Heart left ventricle (tissue), 16 donors: ENCODE data around the gene MED12L. TPM values are rescaled to one million over a fixed set of nuclear protein-coding genes. Genes with fewer than 3 reads are reported as not detected.
"Not testable (repeated sequence)": the region's sequence is repeated elsewhere in the genome, so short reads cannot be mapped to it uniquely, and the experiment has no call there.

Experiments used
- ATAC-seq, 4 donors: fragments of 200-7000 bp; cut with Tn5 transposase; one replicate each; pipeline ENCODE4 v1.9.1; 2020 to 2022; ENCODE audit warnings: moderate library complexity in 4 of 4, mild to moderate bottlenecking in 3 of 4, moderate number of reproducible peaks in 1 of 4
- DNase-seq, 5 donors: peaks; one replicate each; pipeline ENCODE4 v3.0.0-alpha.2; 2020
- H3K27ac ChIP-seq, 12 donors: fragments of 200-600 bp; sonication (generic) in 4 of 12; one replicate each; pipeline versions ENCODE4 v1.5.0 to v1.8.0; 2016 to 2022; ENCODE audit warnings: mild to moderate bottlenecking in 2 of 12
- H3K27me3 ChIP-seq, 9 donors: fragments of 200-600 bp; sonication (generic) in 2 of 9; one replicate each; pipeline versions ENCODE4 v1.5.1 to v1.8.0; 2016 to 2022; ENCODE audit warnings: mild to moderate bottlenecking in 3 of 9
- H3K36me3 ChIP-seq, 9 donors: fragments of 200-600 bp; sonication (generic) in 2 of 9; one replicate each; pipeline versions ENCODE4 v1.5.0 to v1.8.0; 2018 to 2022; ENCODE audit warnings: mild to moderate bottlenecking in 2 of 9
- H3K4me1 ChIP-seq, 12 donors: fragments of 200-600 bp; sonication (generic) in 4 of 12; one replicate each; pipeline versions ENCODE4 v1.5.0 to v1.8.0; 2016 to 2022; ENCODE audit warnings: mild to moderate bottlenecking in 3 of 12
- H3K4me3 ChIP-seq, 12 donors: fragments of 200-600 bp; sonication (generic) in 4 of 12; one replicate each; pipeline versions ENCODE4 v1.5.0 to v1.8.0; 2017 to 2022; ENCODE audit warnings: mild to moderate bottlenecking in 9 of 12, moderate library complexity in 4 of 12
- H3K9me3 ChIP-seq, 12 donors: fragments of 200-600 bp; sonication (generic) in 4 of 12; one replicate each; pipeline versions ENCODE4 v1.5.0 to v1.8.0; 2016 to 2022; ENCODE audit warnings: mild to moderate bottlenecking in 1 of 12
- CTCF ChIP-seq, 12 donors: fragments of 200-600 bp; sonication (generic) in 4 of 12; IDR thresholded peaks; one replicate each; pipeline versions ENCODE4 v1.5.0 to v1.8.0; 2018 to 2022; ENCODE audit warnings: antibody characterized with exemption in 12 of 12, mild to moderate bottlenecking in 5 of 12
- POLR2A ChIP-seq, 2 donors: fragments of 450-650 bp; IDR thresholded peaks; one replicate each; pipeline ENCODE4 v1.6.1; 2017; ENCODE audit warnings: antibody characterized with exemption in 2 of 2, mild to moderate bottlenecking in 2 of 2, moderate library complexity in 2 of 2
- WGBS, 4 donors: extraction: QIAGEN DNeasy Blood & Tissue Kit in 2 of 4; methylation state at CpG; one replicate each; pipeline versions ENCODE4 v1.1.5 to v1.1.7; 2013 to 2018; 5-methylcytosine and 5-hydroxymethylcytosine counted together
- intact Hi-C, 10 donors: fragments of 100-400 bp; cut with DNase I; formaldehyde crosslinking; loops; one replicate each; pipeline versions ENCODE4 v1.11.1 to v1.14.2; 2022
- polyA plus RNA-seq, 2 donors: library from polyadenylated mRNA; stranded (reverse); fragments of 200-250 nt; gene quantifications; one replicate each; pipeline ENCODE4 v1.2.3, GENCODE V29; 2013
- total RNA-seq, 9 donors: library from RNA; depleted of rRNA in 2 of 9; stranded (reverse); fragments of >200 nt in 2 of 9; fragmentation: NEBNext Ultra II Directional in 3 of 9; extraction: Animal tissue kit (Norgen Biotek cat#: 25700) in 3 of 9; gene quantifications; one replicate each; pipeline versions ENCODE4 v1.1.0 to v1.2.4, GENCODE V29; 2016 to 2023
- donor health status: ischemic (EF 13 %, LVEDD 7.1; RV severe dilation, severe dysfunction).
- donor health status: healthy with polysubstance abuse.
- donor health status: DM: no; HTN: yes; CAD: no.
- donor health status: DM: no; HTN: no; CAD: no.
- donor health status: ischemic (EF 25% LVEDD 6.9; RV normal size, moderate dysfunction).
- donor health status: ischemic (EF 25% LVEDD 5.7; RV mildly dilated, moderate dysfunction).
- donor health status: healthy.
- donor health status: DM: yes; HTN: yes; CAD: no.
- donor health status: ischemic (EF 35%, LVEDD 5.7; RV mildly dilated, moderate dysfunction).
- donor health status: nonischemic (EF 11% LVEDD 7.7; RV severe dilation, severe dysfunction).
- donor health status: DM: yes; HTN: yes; CAD: no.
- donor health status: PGD.
- donor health status: ischemic (EF 29% LVEDD 5.4; RV normal size, mild dysfunction).
- donor health status: nonischemic (EF 23%, LVEDD 6.1; RV moderate dilation, normal function).

MED12L gene
- total and polyA plus RNA-seq, 11 donors, result 0.06 to 2.1 (median 0.39) TPM

- DNase-seq, result no peak
- TF ChIP-seq CTCF (IDR thresholded peaks at IDR 0.05), result no peak
- no peak for TF ChIP-seq POLR2A (IDR thresholded peaks at IDR 0.05)
- Histone ChIP-seq H3K9me3 (no peaks in the 10 kb centered on the region), H3K4me3 (no peak overlapping the region), H3K27me3 (no peaks in the 10 kb centered on the region), H3K36me3 (no peaks in the 10 kb centered on the region), H3K27ac (no peak overlapping the region), H3K4me1 (no peaks in the 10 kb centered on the region)
- ATAC-seq, result no peak
- intact Hi-C loops, result no loop called here
- whole genome bisulfite sequencing, 4 donors, result 65 to 77% (median 70%) methylated on average over 7 of the region's 7 CpGs
Measured at GRCh38 chr3:151058740-151059139, 26.7 kb upstream of the MED12L start.

- TF ChIP-seq POLR2A (IDR thresholded peaks at IDR 0.05) (no peak), CTCF (IDR thresholded peaks at IDR 0.05) (no peak)
- intact Hi-C loops, result no loop called here
Measured at GRCh38 chr3:151062611-151063010, 22.9 kb upstream of the MED12L start.

GRCh38 chr3:151067158-151067557 is 18.3 kb upstream of the MED12L start:
- TF ChIP-seq POLR2A (IDR thresholded peaks at IDR 0.05) (no peak), CTCF (IDR thresholded peaks at IDR 0.05) (no peak)
- WGBS, 4 donors, result 67 to 76% (median 73%) methylated on average over 2 of the region's 2 CpGs

More at GRCh38 chr3:151062611-151063010, 22.9 kb upstream of the MED12L start:
- no peak overlapping the region for H3K4me3 ChIP-seq
- no peaks in the 10 kb centered on the region for H3K9me3 ChIP-seq
- no peaks in the 10 kb centered on the region for H3K4me1 ChIP-seq
- peaks cover 0 to 5% (median 0%) of the 10 kb centered on the region in 9 donors for H3K27me3 ChIP-seq
- no peak for ATAC-seq
- H3K27ac ChIP-seq, result no peak overlapping the region
- WGBS, 4 donors, result 22 to 27% (median 27%) methylated on average over 1 of the region's 1 CpG
- DNase-seq, result no peak
- H3K36me3 ChIP-seq, result no peaks in the 10 kb centered on the region

GRCh38 chr3:151072842-151073241 is 12.6 kb upstream of the MED12L start:
- peaks cover 0 to 10% (median 0%) of the 10 kb centered on the region in 9 donors for H3K27me3 ChIP-seq
- H3K4me1 ChIP-seq, DNase-seq, ATAC-seq, H3K4me3 ChIP-seq, H3K36me3 ChIP-seq, intact Hi-C loops, H3K9me3 ChIP-seq, H3K27ac ChIP-seq: not testable (repeated sequence)
- WGBS, 4 donors, result 82 to 91% (median 88%) methylated on average over 7 of the region's 7 CpGs

More at GRCh38 chr3:151067158-151067557, 18.3 kb upstream of the MED12L start:
- ATAC-seq, result no peak
- H3K4me1 ChIP-seq, result no peaks in the 10 kb centered on the region
- intact Hi-C loops, result no loop called here
- no peak for DNase-seq
- H3K4me3 ChIP-seq, result no peak overlapping the region
- H3K27me3 ChIP-seq, result peaks cover 0 to 5% (median 0%) of the 10 kb centered on the region in 9 donors
- H3K9me3 ChIP-seq, result no peaks in the 10 kb centered on the region
- no peaks in the 10 kb centered on the region for H3K36me3 ChIP-seq
- no peak overlapping the region for H3K27ac ChIP-seq

GRCh38 chr3:151074256-151074655 is 11.2 kb upstream of the MED12L start:
- no peaks in the 10 kb centered on the region for H3K4me1 ChIP-seq
- no peaks in the 10 kb centered on the region for H3K9me3 ChIP-seq
- no peak for DNase-seq
- no peaks in the 10 kb centered on the region for H3K36me3 ChIP-seq
- peaks cover 0 to 20% (median 0%) of the 10 kb centered on the region in 9 donors for H3K27me3 ChIP-seq
- TF ChIP-seq CTCF (IDR thresholded peaks at IDR 0.05) (no peak), POLR2A (IDR thresholded peaks at IDR 0.05) (no peak)
- no peak overlapping the region for H3K27ac ChIP-seq
- no peak overlapping the region for H3K4me3 ChIP-seq
- no peak for ATAC-seq
- intact Hi-C loops, result no loop called here
- WGBS, 4 donors, result 58 to 85% (median 67%) methylated on average over 1 of the region's 1 CpG
